Hepatocyte (in vitro differentiated cells): ENCODE measurements around the gene HBA2. TPM values are rescaled to one million over a fixed set of nuclear protein-coding genes. Genes with fewer than 3 reads are reported as not detected.
"Not testable (repeated sequence)": the region's sequence is repeated elsewhere in the genome, so short reads cannot be mapped to it uniquely, and the experiment has no call there.

ENCODE experiments used
- DNase-seq: peaks from one replicate; pipeline ENCODE4 v3.0.0-alpha.2; 2016; ENCODE audit warnings: low spot score
- H2AFZ ChIP-seq: fragments of 200-600 bp; sonication (generic); 2 replicates; pipeline ENCODE4 v1.6.0; 2016; ENCODE audit warnings: antibody characterized with exemption, mild to moderate bottlenecking
- H3K27ac ChIP-seq: fragments of 200-600 bp; sonication (generic); 2 replicates; pipeline ENCODE4 v1.5.1; 2016; ENCODE audit warnings: mild to moderate bottlenecking
- H3K27me3 ChIP-seq: fragments of 200-600 bp; sonication (generic); 2 replicates; pipeline ENCODE4 v1.6.1; 2016
- H3K36me3 ChIP-seq: fragments of 200-600 bp; sonication (generic); replicated peaks from 2 replicates; pipeline ENCODE4 v1.5.1; 2016; ENCODE audit warnings: low read depth; ENCODE audit not compliant: insufficient read depth
- H3K4me1 ChIP-seq: fragments of 200-600 bp; sonication (generic); 2 replicates; pipeline ENCODE4 v1.5.1; 2016; ENCODE audit warnings: mild to moderate bottlenecking, moderate library complexity; ENCODE audit not compliant: insufficient read depth
- H3K4me2 ChIP-seq: fragments of 200-600 bp; sonication (generic); 2 replicates; pipeline ENCODE4 v1.6.0; 2016
- H3K4me3 ChIP-seq: fragments of 200-600 bp; sonication (generic); 2 replicates; pipeline ENCODE4 v1.5.1; 2016; ENCODE audit warnings: mild to moderate bottlenecking
- H3K79me2 ChIP-seq: fragments of 200-600 bp; sonication (generic); 2 replicates; pipeline ENCODE4 v1.6.0; 2017; ENCODE audit warnings: mild to moderate bottlenecking
- H3K9me2 ChIP-seq: fragments of 200-600 bp; sonication (generic); replicated peaks from 2 replicates; pipeline ENCODE4 v1.6.0; 2017; ENCODE audit warnings: mild to moderate bottlenecking; ENCODE audit not compliant: insufficient read depth
- H3K9me3 ChIP-seq: fragments of 200-600 bp; sonication (generic); 2 replicates; pipeline ENCODE4 v1.5.1; 2016; ENCODE audit warnings: low read depth, mild to moderate bottlenecking
- H4K20me1 ChIP-seq: fragments of 200-600 bp; sonication (generic); 2 replicates; pipeline ENCODE4 v1.6.0; 2016; ENCODE audit warnings: mild to moderate bottlenecking; ENCODE audit not compliant: insufficient read depth, poor library complexity, severe bottlenecking
- CTCF ChIP-seq: fragments of 200-600 bp; sonication (generic); IDR thresholded peaks from 2 replicates; pipeline ENCODE4 v1.5.1; 2016; ENCODE audit warnings: antibody characterized with exemption, mild to moderate bottlenecking; ENCODE audit not compliant: poor library complexity
- EZH2 ChIP-seq: fragments of 200-600 bp; sonication (generic); IDR thresholded peaks from 2 replicates; pipeline ENCODE4 v1.6.1; 2016; ENCODE audit warnings: antibody characterized with exemption, mild to moderate bottlenecking, borderline replicate concordance
- EZH2phosphoT487 ChIP-seq: fragments of 200-600 bp; sonication (generic); IDR thresholded peaks from one replicate; pipeline ENCODE4 v1.6.1; 2018; ENCODE audit warnings: antibody characterized with exemption, mild to moderate bottlenecking, low read depth, moderate library complexity; ENCODE audit not compliant: unreplicated experiment, severe bottlenecking
- WGBS: methylation state at CpG from one replicate; pipeline ENCODE4 v1.1.6; 2016; ENCODE audit warnings: low lambda C conversion rate; ENCODE audit errors: missing lambda C conversion rate; 5-methylcytosine and 5-hydroxymethylcytosine counted together
- polyA plus RNA-seq: library from polyadenylated mRNA; unstranded; fragments of >200 nt; fragmentation: Nextera tagmentation; extraction: Ambion mirVana; gene quantifications from 2 replicates; pipeline ENCODE4 v1.2.1, GENCODE V29; 2016
- total RNA-seq: library from RNA; depleted of rRNA; stranded (reverse); fragments of >200 nt; gene quantifications from 2 replicates; pipeline ENCODE4 v1.2.3, GENCODE V29; 2014

The HBA2 gene
- total and polyA plus RNA-seq, 2 experiments from 2014 or later: not detected

GRCh38 chr16:176006-176405 is 3.3 kb downstream of the HBA2 start:
- H3K27ac ChIP-seq, H3K4me1 ChIP-seq, H3K4me3 ChIP-seq, H3K9me2 ChIP-seq, H2AFZ ChIP-seq, DNase-seq, H4K20me1 ChIP-seq, H3K79me2 ChIP-seq, H3K36me3 ChIP-seq, H3K4me2 ChIP-seq, H3K9me3 ChIP-seq: not testable (repeated sequence)
- WGBS: 3% methylated on average over 23 of the region's 39 CpGs
- TF ChIP-seq EZH2: peak; percentile 40
- peaks cover 49% of the 10 kb centered on the region for H3K27me3 ChIP-seq

GRCh38 chr16:176477-177382 is 4.1 kb downstream of the HBA2 start, which contains the start of gene HBA1:
Gene HBA1, plus strand, starts transcription at chr16:176680. Its CDS starts 37 bp downstream, at chr16:176717.
- H3K4me2 ChIP-seq, H3K4me3 ChIP-seq, H4K20me1 ChIP-seq, DNase-seq, H2AFZ ChIP-seq, H3K9me3 ChIP-seq, H3K9me2 ChIP-seq, H3K79me2 ChIP-seq, H3K27ac ChIP-seq, H3K36me3 ChIP-seq: not testable (repeated sequence)
- Histone ChIP-seq H3K27me3 (peaks cover 44% of the 10 kb centered on the region), H3K4me1 (peaks cover 11% of the 10 kb centered on the region)
- peak; percentile 51 for TF ChIP-seq EZH2
- 9% methylated on average over 32 of the region's 88 CpGs for WGBS

- H3K79me2 ChIP-seq: no peaks in the 10 kb centered on the region
- H3K4me2 ChIP-seq: no peak overlapping the region
- no peak overlapping the region for H3K27ac ChIP-seq
- no peak for TF ChIP-seq EZH2phosphoT487
- no peak for TF ChIP-seq EZH2
- H3K4me1 ChIP-seq: peaks cover 11% of the 10 kb centered on the region
- peaks cover 4% of the 10 kb centered on the region for H4K20me1 ChIP-seq
- no peak overlapping the region for H3K4me3 ChIP-seq
- no peak overlapping the region for H2AFZ ChIP-seq
- H3K9me2 ChIP-seq: no peaks in the 10 kb centered on the region
- no peaks in the 10 kb centered on the region for H3K9me3 ChIP-seq
- WGBS: 38% methylated on average over 8 of the region's 13 CpGs
- DNase-seq: peak; percentile 23
- H3K27me3 ChIP-seq: peaks cover 43% of the 10 kb centered on the region
- H3K36me3 ChIP-seq: no peaks in the 10 kb centered on the region
Measured at GRCh38 chr16:177394-177822, 4.7 kb downstream of the HBA2 start.

GRCh38 chr16:177981-178667 is 5.4 kb downstream of the HBA2 start:
- H3K36me3 ChIP-seq: no peaks in the 10 kb centered on the region
- H3K4me3 ChIP-seq: no peak overlapping the region
- H3K27ac ChIP-seq: no peak overlapping the region
- H3K9me3 ChIP-seq: no peaks in the 10 kb centered on the region
- peaks cover 43% of the 10 kb centered on the region for H3K27me3 ChIP-seq
- no peak for TF ChIP-seq EZH2
- no peak for TF ChIP-seq CTCF
- TF ChIP-seq EZH2phosphoT487: no peak
- no peaks in the 10 kb centered on the region for H3K79me2 ChIP-seq
- WGBS: 80% methylated on average over 11 of the region's 11 CpGs
- no peak overlapping the region for H3K4me2 ChIP-seq
- peaks cover 11% of the 10 kb centered on the region for H3K4me1 ChIP-seq
- H3K9me2 ChIP-seq: no peaks in the 10 kb centered on the region
- DNase-seq: no peak
- no peak overlapping the region for H2AFZ ChIP-seq
- peaks cover 4% of the 10 kb centered on the region for H4K20me1 ChIP-seq
